GM23338 (cell line): ENCODE results near the gene APBA2.

Experiments used
- CREB1 ChIP-seq: fragments of 250-450 bp; sonication (Bioruptor Pico); IDR thresholded peaks from 2 replicates; pipeline ENCODE4 v1.5.0; 2020; ENCODE audit warnings: low read depth, mild to moderate bottlenecking, moderate library complexity
- ETS1 ChIP-seq: IDR thresholded peaks from 2 replicates; pipeline ENCODE4 v1.6.1; 2016; ENCODE audit warnings: antibody characterized with exemption
- EZH2 ChIP-seq: fragments of 200-600 bp; sonication (generic); IDR thresholded peaks from one replicate; pipeline ENCODE4 v1.8.0; 2017; ENCODE audit warnings: antibody characterized with exemption, mild to moderate bottlenecking, low read depth; ENCODE audit not compliant: unreplicated experiment
- EZH2phosphoT487 ChIP-seq: fragments of 200-600 bp; sonication (generic); IDR thresholded peaks from one replicate; pipeline ENCODE4 v1.8.1; 2018; ENCODE audit warnings: antibody characterized with exemption; ENCODE audit not compliant: unreplicated experiment
- JUNB ChIP-seq: IDR thresholded peaks from one replicate; pipeline ENCODE4 v1.6.1; 2016; ENCODE audit warnings: antibody characterized with exemption; ENCODE audit not compliant: unreplicated experiment
- NANOG ChIP-seq: IDR thresholded peaks from 2 replicates; pipeline ENCODE4 v1.6.1; 2016; ENCODE audit warnings: antibody characterized with exemption, borderline replicate concordance
- POLR2AphosphoS5 ChIP-seq: IDR thresholded peaks from 2 replicates; pipeline ENCODE4 v1.6.1; 2016; ENCODE audit warnings: antibody characterized with exemption, low read depth
- STAT1 ChIP-seq: IDR thresholded peaks from one replicate; pipeline ENCODE4 v1.6.1; 2016; ENCODE audit warnings: antibody characterized with exemption; ENCODE audit not compliant: unreplicated experiment
- ZNF331 ChIP-seq: fragments of 250-450 bp; sonication (Bioruptor Pico); IDR thresholded peaks from 2 replicates; pipeline ENCODE4 v1.5.0; 2020; ENCODE audit warnings: low read depth, mild to moderate bottlenecking, moderate library complexity
- TF ChIP-seq, protein P1 (sequence below), 2 experiments: fragments of 200-600 bp in 1 of 2; sonication (generic) in 1 of 2; conservative IDR thresholded peaks; 2 replicates each; pipeline versions ENCODE4 v1.5.1 to v1.6.1; 2016 to 2017; ENCODE audit warnings: antibody characterized with exemption in 2 of 2, low read depth in 2 of 2, mild to moderate bottlenecking in 2 of 2, moderate library complexity in 1 of 2
- TF ChIP-seq, protein P2 (sequence below): IDR thresholded peaks from one replicate; pipeline ENCODE4 v1.6.1; 2018; ENCODE audit warnings: antibody characterized with exemption; ENCODE audit not compliant: unreplicated experiment
- TF ChIP-seq, protein P3 (sequence below): fragments of 250-450 bp; sonication (Bioruptor Pico); IDR thresholded peaks from 2 replicates; pipeline ENCODE4 v1.5.0; 2020; ENCODE audit warnings: mild to moderate bottlenecking, moderate library complexity

GRCh38 chr15:29053006-29053405, 167.2 kb downstream of the APBA2 start:
- TF ChIP-seq, protein P1, sequence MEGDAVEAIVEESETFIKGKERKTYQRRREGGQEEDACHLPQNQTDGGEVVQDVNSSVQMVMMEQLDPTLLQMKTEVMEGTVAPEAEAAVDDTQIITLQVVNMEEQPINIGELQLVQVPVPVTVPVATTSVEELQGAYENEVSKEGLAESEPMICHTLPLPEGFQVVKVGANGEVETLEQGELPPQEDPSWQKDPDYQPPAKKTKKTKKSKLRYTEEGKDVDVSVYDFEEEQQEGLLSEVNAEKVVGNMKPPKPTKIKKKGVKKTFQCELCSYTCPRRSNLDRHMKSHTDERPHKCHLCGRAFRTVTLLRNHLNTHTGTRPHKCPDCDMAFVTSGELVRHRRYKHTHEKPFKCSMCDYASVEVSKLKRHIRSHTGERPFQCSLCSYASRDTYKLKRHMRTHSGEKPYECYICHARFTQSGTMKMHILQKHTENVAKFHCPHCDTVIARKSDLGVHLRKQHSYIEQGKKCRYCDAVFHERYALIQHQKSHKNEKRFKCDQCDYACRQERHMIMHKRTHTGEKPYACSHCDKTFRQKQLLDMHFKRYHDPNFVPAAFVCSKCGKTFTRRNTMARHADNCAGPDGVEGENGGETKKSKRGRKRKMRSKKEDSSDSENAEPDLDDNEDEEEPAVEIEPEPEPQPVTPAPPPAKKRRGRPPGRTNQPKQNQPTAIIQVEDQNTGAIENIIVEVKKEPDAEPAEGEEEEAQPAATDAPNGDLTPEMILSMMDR (conservative IDR thresholded peaks at IDR 0.05; ENCODE audit: low read depth in 2 of 2), result no peak
- TF ChIP-seq, protein P2, sequence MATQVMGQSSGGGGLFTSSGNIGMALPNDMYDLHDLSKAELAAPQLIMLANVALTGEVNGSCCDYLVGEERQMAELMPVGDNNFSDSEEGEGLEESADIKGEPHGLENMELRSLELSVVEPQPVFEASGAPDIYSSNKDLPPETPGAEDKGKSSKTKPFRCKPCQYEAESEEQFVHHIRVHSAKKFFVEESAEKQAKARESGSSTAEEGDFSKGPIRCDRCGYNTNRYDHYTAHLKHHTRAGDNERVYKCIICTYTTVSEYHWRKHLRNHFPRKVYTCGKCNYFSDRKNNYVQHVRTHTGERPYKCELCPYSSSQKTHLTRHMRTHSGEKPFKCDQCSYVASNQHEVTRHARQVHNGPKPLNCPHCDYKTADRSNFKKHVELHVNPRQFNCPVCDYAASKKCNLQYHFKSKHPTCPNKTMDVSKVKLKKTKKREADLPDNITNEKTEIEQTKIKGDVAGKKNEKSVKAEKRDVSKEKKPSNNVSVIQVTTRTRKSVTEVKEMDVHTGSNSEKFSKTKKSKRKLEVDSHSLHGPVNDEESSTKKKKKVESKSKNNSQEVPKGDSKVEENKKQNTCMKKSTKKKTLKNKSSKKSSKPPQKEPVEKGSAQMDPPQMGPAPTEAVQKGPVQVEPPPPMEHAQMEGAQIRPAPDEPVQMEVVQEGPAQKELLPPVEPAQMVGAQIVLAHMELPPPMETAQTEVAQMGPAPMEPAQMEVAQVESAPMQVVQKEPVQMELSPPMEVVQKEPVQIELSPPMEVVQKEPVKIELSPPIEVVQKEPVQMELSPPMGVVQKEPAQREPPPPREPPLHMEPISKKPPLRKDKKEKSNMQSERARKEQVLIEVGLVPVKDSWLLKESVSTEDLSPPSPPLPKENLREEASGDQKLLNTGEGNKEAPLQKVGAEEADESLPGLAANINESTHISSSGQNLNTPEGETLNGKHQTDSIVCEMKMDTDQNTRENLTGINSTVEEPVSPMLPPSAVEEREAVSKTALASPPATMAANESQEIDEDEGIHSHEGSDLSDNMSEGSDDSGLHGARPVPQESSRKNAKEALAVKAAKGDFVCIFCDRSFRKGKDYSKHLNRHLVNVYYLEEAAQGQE, result no peak
- TF ChIP-seq POLR2AphosphoS5 (no peak), EZH2 (no peak), EZH2phosphoT487 (no peak), STAT1 (no peak), ZNF331 (CRISPR knock-in tag) (no peak), JUNB (no peak), NANOG (no peak), CREB1 (CRISPR knock-in tag) (no peak), ETS1 (no peak)
- TF ChIP-seq, protein P3, sequence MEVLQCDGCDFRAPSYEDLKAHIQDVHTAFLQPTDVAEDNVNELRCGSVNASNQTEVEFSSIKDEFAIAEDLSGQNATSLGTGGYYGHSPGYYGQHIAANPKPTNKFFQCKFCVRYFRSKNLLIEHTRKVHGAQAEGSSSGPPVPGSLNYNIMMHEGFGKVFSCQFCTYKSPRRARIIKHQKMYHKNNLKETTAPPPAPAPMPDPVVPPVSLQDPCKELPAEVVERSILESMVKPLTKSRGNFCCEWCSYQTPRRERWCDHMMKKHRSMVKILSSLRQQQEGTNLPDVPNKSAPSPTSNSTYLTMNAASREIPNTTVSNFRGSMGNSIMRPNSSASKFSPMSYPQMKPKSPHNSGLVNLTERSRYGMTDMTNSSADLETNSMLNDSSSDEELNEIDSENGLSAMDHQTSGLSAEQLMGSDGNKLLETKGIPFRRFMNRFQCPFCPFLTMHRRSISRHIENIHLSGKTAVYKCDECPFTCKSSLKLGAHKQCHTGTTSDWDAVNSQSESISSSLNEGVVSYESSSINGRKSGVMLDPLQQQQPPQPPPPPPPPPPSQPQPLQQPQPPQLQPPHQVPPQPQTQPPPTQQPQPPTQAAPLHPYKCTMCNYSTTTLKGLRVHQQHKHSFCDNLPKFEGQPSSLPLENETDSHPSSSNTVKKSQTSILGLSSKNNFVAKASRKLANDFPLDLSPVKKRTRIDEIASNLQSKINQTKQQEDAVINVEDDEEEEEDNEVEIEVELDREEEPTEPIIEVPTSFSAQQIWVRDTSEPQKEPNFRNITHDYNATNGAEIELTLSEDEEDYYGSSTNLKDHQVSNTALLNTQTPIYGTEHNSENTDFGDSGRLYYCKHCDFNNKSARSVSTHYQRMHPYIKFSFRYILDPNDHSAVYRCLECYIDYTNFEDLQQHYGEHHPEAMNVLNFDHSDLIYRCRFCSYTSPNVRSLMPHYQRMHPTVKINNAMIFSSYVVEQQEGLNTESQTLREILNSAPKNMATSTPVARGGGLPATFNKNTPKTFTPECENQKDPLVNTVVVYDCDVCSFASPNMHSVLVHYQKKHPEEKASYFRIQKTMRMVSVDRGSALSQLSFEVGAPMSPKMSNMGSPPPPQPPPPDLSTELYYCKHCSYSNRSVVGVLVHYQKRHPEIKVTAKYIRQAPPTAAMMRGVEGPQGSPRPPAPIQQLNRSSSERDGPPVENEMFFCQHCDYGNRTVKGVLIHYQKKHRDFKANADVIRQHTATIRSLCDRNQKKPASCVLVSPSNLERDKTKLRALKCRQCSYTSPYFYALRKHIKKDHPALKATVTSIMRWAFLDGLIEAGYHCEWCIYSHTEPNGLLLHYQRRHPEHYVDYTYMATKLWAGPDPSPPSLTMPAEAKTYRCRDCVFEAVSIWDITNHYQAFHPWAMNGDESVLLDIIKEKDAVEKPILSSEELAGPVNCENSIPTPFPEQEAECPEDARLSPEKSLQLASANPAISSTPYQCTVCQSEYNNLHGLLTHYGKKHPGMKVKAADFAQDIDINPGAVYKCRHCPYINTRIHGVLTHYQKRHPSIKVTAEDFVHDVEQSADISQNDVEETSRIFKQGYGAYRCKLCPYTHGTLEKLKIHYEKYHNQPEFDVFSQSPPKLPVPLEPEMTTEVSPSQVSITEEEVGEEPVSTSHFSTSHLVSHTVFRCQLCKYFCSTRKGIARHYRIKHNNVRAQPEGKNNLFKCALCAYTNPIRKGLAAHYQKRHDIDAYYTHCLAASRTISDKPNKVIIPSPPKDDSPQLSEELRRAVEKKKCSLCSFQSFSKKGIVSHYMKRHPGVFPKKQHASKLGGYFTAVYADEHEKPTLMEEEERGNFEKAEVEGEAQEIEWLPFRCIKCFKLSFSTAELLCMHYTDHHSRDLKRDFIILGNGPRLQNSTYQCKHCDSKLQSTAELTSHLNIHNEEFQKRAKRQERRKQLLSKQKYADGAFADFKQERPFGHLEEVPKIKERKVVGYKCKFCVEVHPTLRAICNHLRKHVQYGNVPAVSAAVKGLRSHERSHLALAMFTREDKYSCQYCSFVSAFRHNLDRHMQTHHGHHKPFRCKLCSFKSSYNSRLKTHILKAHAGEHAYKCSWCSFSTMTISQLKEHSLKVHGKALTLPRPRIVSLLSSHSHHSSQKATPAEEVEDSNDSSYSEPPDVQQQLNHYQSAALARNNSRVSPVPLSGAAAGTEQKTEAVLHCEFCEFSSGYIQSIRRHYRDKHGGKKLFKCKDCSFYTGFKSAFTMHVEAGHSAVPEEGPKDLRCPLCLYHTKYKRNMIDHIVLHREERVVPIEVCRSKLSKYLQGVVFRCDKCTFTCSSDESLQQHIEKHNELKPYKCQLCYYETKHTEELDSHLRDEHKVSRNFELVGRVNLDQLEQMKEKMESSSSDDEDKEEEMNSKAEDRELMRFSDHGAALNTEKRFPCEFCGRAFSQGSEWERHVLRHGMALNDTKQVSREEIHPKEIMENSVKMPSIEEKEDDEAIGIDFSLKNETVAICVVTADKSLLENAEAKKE (CRISPR knock-in tag), result no peak
